HG03571 (cell line): ENCODE measurements around the gene FLT1.

ENCODE experiments used
- ATAC-seq: cut with Tn5 transposase; IDR thresholded peaks from one replicate; pipeline ENCODE4 v1.9.1; 2021; ENCODE audit not compliant: unreplicated experiment

FLT1 gene

GRCh38 chr13:28324181-28324789 lies 170.6 kb downstream of the FLT1 start:
- ATAC-seq = no peak

DNA sequence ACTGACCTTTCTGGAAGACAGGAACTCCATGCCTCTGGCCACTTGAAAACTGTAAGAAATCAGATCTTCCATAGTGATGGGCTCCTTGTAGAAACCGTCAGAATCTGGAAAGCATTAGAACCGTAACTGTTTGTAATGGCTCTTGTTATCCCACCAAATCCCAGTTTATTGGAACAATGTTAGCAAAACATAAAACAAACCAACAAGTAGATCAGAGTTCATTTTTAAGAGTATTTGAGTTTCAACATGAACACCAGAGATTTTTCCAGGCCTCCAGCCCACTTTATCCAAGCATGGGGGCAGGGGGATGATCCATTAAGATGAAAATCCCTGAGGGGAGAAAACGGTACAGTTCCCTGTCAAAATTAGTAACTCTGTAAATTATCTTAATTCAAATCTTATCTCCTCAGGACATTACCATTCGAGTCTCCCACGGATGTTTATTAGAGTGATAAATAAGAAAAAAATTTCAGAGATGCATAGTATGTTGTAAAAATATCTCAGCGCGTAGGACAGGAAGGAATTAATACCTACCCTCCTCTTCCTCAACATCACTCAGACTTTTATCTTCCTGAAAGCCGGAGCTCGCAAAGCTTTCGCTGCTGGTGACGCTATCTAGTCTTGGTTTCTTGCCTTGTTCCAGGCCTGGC lies 172.5 kb downstream of the FLT1 start:
- no peak for ATAC-seq

- no peak for ATAC-seq
Measured at GRCh38 chr13:28321756-28322155, 173.2 kb downstream of the FLT1 start.

GRCh38 chr13:28320884-28321574 lies 173.9 kb downstream of the FLT1 start:
- no peak for ATAC-seq

GRCh38 chr13:28320209-28320608 lies 174.7 kb downstream of the FLT1 start:
- no peak for ATAC-seq

GRCh38 chr13:28319528-28319927 lies 175.4 kb downstream of the FLT1 start:
- ATAC-seq = no peak

DNA sequence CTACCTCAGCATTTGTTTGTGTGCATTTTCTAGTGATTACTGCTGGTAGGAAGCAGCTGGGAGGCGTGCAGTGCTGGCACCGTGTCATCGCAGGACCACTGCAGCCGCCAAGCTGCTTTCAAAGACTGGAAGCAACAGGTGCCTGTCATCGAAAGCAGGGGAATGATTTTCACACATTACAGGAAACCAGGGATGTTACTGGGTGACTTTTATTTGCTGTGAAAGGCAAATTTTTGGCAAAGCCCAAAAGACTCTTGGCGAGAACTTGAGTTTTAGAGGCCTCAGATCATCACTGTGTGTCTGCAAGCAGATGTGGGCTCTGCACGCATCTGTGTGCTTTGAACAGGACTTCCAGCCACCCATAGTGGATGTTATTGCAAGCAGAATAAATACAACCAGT lies 176.4 kb downstream of the FLT1 start:
- ATAC-seq = no peak

DNA sequence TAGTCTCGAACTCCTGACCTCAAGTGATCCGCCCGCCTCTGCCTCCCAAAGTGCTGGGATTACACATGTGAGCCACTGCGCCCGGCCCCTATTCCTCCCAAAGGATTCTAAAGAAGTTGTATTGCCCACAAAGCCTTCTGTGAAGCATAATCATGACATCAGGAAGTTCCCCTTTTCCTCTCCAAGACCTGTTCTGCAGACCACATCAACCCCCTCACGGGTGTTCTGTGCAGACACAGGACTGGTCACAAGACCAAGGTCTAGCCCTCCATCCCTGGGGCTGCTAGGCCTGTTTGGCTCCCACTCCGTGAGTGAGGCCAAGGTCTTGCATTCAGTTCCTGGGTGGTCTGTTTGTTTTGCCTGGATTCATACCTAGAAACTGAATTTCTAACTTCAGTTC lies 178.1 kb downstream of the FLT1 start:
- no peak for ATAC-seq

DNA sequence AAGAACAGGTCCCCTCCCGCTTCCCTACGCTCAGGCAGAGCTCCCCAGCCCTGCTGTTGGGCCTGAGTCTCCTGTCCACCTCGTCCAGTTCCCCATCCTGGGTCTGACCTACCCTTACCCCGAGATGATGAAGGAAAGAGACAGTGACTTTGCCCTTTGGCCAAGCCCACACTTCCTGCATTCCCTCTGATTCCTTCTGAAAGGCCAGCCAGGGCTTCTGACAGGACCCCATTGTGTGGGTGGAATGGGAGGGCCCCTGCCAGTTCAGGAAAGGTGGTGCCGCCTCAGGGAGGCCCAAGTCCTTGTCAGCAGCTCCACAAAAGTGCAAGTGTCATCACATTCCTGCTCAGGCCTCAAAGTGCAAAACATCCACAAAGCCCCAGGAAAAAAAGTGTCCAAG lies 178.8 kb downstream of the FLT1 start:
- no peak for ATAC-seq

DNA sequence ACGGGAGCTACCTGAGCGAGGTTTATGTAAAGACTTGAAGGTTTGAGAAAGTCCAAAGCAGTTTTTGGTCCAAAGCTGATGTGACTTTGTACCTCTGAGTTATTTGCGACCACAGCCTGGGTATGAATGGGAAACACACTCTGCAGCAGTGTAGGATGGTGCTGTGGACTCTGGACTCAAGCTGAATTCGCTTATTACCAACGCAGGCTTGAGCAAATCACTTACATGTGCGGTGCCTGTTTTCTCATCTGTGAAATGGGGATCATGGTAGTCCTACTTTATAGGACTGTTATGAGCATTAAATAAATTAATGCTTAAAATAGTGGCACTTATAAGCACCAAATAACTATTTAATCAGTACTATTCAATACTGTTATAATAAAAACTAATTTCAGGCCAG lies 180.0 kb downstream of the FLT1 start:
- ATAC-seq = no peak

- ATAC-seq = no peak
Measured at GRCh38 chr13:28313579-28313978, 181.3 kb downstream of the FLT1 start.

- ATAC-seq = no peak
Measured at GRCh38 chr13:28306325-28306724, 188.6 kb downstream of the FLT1 start.

DNA sequence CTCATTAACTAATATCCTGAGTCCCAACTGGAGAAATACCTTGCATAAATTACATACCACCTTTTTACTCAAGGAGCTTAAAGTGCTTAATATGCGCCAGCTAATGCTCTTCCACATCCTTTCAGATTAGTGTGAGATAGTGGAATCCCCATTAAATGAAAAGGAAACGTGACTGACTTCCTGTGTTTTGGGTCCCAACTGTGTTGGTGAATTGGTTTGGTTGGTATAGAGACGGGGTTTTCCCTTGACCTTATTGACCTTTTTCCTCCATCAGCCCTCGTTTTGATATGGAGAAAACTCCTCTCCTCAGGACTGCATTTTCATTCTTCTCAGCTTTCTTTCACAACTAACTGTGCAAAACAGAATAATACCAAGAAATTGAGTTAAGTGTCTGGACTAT lies 193.1 kb downstream of the FLT1 start:
- no peak for ATAC-seq

GRCh38 chr13:28299916-28300315 lies 195.0 kb downstream of the FLT1 start:
- ATAC-seq = no peak

GRCh38 chr13:28297341-28297740 lies 197.6 kb downstream of the FLT1 start:
- no peak for ATAC-seq

DNA sequence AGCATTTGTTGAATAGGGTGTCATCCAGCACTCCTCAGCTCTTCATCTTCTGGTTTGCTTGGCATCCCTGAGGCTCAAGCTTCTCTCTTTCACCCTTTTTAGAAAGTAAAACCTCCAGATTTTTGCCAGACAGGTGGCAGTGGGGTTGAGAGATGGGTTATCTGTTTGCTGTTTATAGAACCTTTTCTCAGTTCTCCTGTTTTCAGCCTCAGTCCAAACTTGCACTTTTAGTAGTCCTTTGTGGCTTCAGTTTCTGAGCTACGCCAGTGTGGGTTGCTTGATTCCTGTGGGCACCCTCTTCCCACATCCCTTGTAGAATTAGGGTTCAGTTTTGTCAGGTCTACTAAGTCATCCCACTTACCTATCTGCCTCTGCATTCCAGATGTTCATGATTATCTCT lies 208.7 kb downstream of the FLT1 start:
- ATAC-seq = no peak

DNA sequence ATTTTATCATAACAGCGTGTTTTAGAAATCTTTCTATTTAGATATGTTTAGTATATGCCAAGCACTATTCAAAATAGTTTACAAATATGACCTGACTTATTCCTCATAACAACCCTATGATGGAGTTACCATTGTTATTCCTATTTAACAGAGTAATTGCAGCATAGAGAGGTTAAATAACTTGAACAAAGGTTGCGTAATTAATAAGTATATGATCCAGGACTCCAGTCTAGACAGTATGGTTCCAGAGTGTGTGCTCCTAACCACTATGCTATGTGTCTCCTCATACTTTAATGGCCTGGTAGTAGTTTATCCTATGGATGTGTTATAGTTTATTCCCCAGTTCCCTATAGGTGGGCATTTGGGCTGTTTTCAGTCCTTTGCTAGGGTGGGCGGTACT lies 211.3 kb downstream of the FLT1 start:
- ATAC-seq = no peak

- no peak for ATAC-seq
Measured at GRCh38 chr13:28282451-28282850, 212.5 kb downstream of the FLT1 start.

- ATAC-seq = no peak
Measured at GRCh38 chr13:28273919-28274318, 221.0 kb downstream of the FLT1 start.

GRCh38 chr13:28271056-28271840 lies 223.7 kb downstream of the FLT1 start:
- ATAC-seq = no peak

- peak; percentile 96 for ATAC-seq
Measured at GRCh38 chr13:28268800-28269223, 226.1 kb downstream of the FLT1 start.

DNA sequence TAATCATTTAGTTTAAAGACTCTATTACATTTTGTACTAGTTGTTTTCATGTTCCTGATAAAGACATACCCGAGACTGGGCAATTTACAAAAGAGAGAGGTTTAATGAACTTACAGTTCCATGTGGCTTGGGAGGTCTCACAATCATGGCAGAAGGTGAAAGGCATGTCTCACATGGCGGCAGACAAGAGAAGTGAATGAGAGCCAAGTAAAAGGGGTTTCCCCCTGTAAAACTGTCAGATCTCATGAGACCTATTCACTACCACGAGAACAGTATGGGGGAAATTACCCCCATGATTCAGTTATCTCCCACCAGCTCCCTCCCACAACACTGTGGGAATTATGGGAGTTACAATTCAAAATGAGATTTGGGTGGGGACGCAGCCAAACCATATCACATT lies 227.4 kb downstream of the FLT1 start:
- no peak for ATAC-seq
